HG03025 (cell line): ENCODE data around the gene GFRA1.
"Not testable (repeated sequence)": the region's sequence is repeated elsewhere in the genome, so short reads cannot be mapped to it uniquely, and the experiment has no call there.

Experiments
- ATAC-seq: cut with Tn5 transposase; IDR thresholded peaks from one replicate; pipeline ENCODE4 v1.9.1; 2021; ENCODE audit warnings: mild to moderate bottlenecking, moderate library complexity; ENCODE audit not compliant: unreplicated experiment, low FRiP score

Gene GFRA1

GRCh38 chr10:116080553-116080952 is 192.5 kb downstream of the GFRA1 start:
- no peak for ATAC-seq

- ATAC-seq = no peak
Observed at GRCh38 chr10:116079355-116079754, 193.7 kb downstream of the GFRA1 start.

GRCh38 chr10:116076621-116077020 is 196.4 kb downstream of the GFRA1 start:
- ATAC-seq = no peak

GRCh38 chr10:116073510-116073909 is 199.5 kb downstream of the GFRA1 start:
- no peak for ATAC-seq

- no peak for ATAC-seq
Observed at GRCh38 chr10:116073001-116073400, 200.0 kb downstream of the GFRA1 start.

GRCh38 chr10:116071453-116072148 is 201.4 kb downstream of the GFRA1 start:
- ATAC-seq = no peak

GRCh38 chr10:116070743-116071320 is 202.2 kb downstream of the GFRA1 start:
- no peak for ATAC-seq

GRCh38 chr10:116069856-116070255 is 203.2 kb downstream of the GFRA1 start:
- ATAC-seq = no peak

GRCh38 chr10:116067825-116068224 is 205.2 kb downstream of the GFRA1 start:
- ATAC-seq = no peak

- no peak for ATAC-seq
Observed at GRCh38 chr10:116063107-116063506, 209.9 kb downstream of the GFRA1 start.

- ATAC-seq = no peak
Observed at GRCh38 chr10:116060864-116061263, 212.1 kb downstream of the GFRA1 start.

GRCh38 chr10:116059320-116059719 is 213.7 kb downstream of the GFRA1 start:
- no peak for ATAC-seq

GRCh38 chr10:116056445-116057293 is 216.3 kb downstream of the GFRA1 start:
- ATAC-seq = no peak

- no peak for ATAC-seq
Observed at GRCh38 chr10:116055917-116056252, 217.1 kb downstream of the GFRA1 start.

- ATAC-seq = no peak
Observed at GRCh38 chr10:116055252-116055916, 217.6 kb downstream of the GFRA1 start.

- ATAC-seq = no peak
Observed at GRCh38 chr10:116053910-116054309, 219.1 kb downstream of the GFRA1 start.

GRCh38 chr10:116053009-116053730 is 219.8 kb downstream of the GFRA1 start:
- not testable (repeated sequence) for ATAC-seq

- not testable (repeated sequence) for ATAC-seq
Observed at GRCh38 chr10:116052522-116052921, 220.5 kb downstream of the GFRA1 start.

GRCh38 chr10:116049974-116050304 is 223.1 kb downstream of the GFRA1 start:
- ATAC-seq = no peak

- ATAC-seq = no peak
Observed at GRCh38 chr10:116049158-116049973, 223.6 kb downstream of the GFRA1 start.
